ENCODE results near the gene ULK3. TPM values are rescaled to one million over a fixed set of nuclear protein-coding genes. Genes with fewer than 3 reads are reported as not detected.

ULK3 gene
- total RNA-seq, 4 donors from 2014 or later: 53.3 to 113 (median 60.9) TPM

DNA sequence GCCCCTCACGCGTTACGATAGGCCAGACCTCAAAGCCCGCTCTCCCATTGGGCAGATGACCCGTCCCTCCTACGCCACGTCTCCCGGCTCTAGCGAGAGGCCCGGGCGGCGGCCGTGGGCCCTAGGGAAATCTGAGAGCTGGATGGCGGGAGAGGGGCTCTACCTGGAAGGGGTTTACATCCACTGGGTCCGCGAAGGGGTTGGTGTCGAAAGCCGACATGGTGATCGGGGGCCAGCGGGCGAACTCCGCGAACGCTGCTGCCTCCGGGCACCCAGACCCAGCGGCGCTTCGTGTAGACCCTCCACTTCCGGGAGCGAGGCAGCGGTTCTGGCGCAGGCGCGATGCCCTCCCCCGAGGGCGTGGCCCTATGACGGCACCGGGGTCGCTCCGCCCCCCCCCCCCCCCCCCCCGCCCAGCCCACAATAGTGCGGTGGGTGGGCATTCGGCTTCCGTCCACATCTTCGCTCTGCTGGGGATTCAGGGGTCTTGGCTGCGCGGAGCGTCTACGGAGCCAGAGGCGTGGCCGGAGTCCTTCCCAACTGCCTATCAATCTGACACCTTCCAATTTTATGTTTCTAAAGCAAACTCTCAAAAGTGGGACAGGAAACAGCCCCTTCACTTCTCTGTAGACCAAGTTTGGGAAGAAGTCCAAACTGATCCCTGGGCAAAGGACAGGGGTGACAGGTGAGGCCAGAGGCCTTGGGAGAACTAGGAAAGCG is 30.2 kb upstream of the ULK3 start, which contains the start of gene SCAMP2:
Gene SCAMP2 (minus strand): TSS at position 330 of the 720 bp plus-strand sequence. CDS start 110 bp downstream, at position 220.
- peak; percentile 75 for DNase-seq
- Histone ChIP-seq H3K27me3 (no peaks in the 10 kb centered on the region), H3K9me3 (no peaks in the 10 kb centered on the region), H3K27ac (peak within 1 kb of the TSS; percentile 94 to 98 (median 96)), H3K4me1 (peaks cover 32 to 54% (median 48%) of the 10 kb centered on the region in 3 donors), H3K36me3 (peaks cover 0 to under 1% (median 0%) of the 10 kb centered on the region in 3 donors), H3K4me3 (peak within 1 kb of the TSS; percentile 59 to 98 (median 75))
- intact Hi-C loops (cut with DNase I): no loop called here
- 0 to 4% methylated on average over 1 to 5 of the region's 52 CpGs for WGBS, 2 donors
- TF ChIP-seq POLR2A (IDR thresholded peaks at IDR 0.05): peak in 3 of 4 donors; percentile 53 to 85 (median 72)
- TF ChIP-seq, protein P1, sequence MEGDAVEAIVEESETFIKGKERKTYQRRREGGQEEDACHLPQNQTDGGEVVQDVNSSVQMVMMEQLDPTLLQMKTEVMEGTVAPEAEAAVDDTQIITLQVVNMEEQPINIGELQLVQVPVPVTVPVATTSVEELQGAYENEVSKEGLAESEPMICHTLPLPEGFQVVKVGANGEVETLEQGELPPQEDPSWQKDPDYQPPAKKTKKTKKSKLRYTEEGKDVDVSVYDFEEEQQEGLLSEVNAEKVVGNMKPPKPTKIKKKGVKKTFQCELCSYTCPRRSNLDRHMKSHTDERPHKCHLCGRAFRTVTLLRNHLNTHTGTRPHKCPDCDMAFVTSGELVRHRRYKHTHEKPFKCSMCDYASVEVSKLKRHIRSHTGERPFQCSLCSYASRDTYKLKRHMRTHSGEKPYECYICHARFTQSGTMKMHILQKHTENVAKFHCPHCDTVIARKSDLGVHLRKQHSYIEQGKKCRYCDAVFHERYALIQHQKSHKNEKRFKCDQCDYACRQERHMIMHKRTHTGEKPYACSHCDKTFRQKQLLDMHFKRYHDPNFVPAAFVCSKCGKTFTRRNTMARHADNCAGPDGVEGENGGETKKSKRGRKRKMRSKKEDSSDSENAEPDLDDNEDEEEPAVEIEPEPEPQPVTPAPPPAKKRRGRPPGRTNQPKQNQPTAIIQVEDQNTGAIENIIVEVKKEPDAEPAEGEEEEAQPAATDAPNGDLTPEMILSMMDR (IDR thresholded peaks at IDR 0.05): no peak

DNA sequence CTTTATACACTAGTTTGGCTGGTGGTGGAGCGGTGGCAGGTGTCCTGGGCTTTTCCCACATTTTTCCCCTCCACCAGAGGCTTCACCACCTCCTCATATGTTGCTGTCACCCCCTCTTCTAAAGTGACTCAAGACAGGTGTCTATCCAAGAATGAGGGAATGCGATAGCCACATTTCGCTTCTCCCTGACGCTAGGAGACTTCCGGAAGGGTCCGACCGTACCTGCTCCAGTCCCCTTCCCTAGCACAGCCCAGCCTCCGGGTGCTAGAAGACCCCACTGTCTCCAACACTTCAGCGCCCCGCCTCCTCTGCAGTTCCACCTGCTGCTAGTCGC is 29.7 kb upstream of the ULK3 start:
- WGBS, 2 donors: 0% methylated on average over 9 to 11 of the region's 11 CpGs
- intact Hi-C loops (cut with DNase I): no loop called here
- no peaks in the 10 kb centered on the region for H3K9me3 ChIP-seq
- no peaks in the 10 kb centered on the region for H3K27me3 ChIP-seq
- DNase-seq: no peak
- no peak for TF ChIP-seq POLR2A (IDR thresholded peaks at IDR 0.05)
- TF ChIP-seq, protein P1 (IDR thresholded peaks at IDR 0.05): no peak
- H3K4me3 ChIP-seq: peak overlapping the region; percentile 59 to 98 (median 75)
- peaks cover 0 to 4% (median 0%) of the 10 kb centered on the region in 3 donors for H3K36me3 ChIP-seq
- peaks cover 35 to 59% (median 53%) of the 10 kb centered on the region in 3 donors for H3K4me1 ChIP-seq
- peak overlapping the region; percentile 94 to 98 (median 96) for H3K27ac ChIP-seq

- Histone ChIP-seq H3K27me3 (no peaks in the 10 kb centered on the region), H3K27ac (peak overlapping the region; percentile 94 to 98 (median 96)), H3K4me3 (peak overlapping the region in 2 of 4 donors; percentile 6 to 39), H3K36me3 (peaks cover 0 to 4% (median 0%) of the 10 kb centered on the region in 3 donors), H3K9me3 (no peaks in the 10 kb centered on the region), H3K4me1 (peaks cover 53 to 80% (median 72%) of the 10 kb centered on the region in 3 donors)
- intact Hi-C loops (cut with DNase I): no loop called here
- no peak for DNase-seq
- 13% methylated on average over 6 of the region's 6 CpGs for WGBS, 2 donors
- no peak for TF ChIP-seq POLR2A (IDR thresholded peaks at IDR 0.05)
- TF ChIP-seq, protein P1 (IDR thresholded peaks at IDR 0.05): no peak
These were observed 27.7 kb upstream of the ULK3 start for GRCh38 chr15:74870436-74871215.

DNA sequence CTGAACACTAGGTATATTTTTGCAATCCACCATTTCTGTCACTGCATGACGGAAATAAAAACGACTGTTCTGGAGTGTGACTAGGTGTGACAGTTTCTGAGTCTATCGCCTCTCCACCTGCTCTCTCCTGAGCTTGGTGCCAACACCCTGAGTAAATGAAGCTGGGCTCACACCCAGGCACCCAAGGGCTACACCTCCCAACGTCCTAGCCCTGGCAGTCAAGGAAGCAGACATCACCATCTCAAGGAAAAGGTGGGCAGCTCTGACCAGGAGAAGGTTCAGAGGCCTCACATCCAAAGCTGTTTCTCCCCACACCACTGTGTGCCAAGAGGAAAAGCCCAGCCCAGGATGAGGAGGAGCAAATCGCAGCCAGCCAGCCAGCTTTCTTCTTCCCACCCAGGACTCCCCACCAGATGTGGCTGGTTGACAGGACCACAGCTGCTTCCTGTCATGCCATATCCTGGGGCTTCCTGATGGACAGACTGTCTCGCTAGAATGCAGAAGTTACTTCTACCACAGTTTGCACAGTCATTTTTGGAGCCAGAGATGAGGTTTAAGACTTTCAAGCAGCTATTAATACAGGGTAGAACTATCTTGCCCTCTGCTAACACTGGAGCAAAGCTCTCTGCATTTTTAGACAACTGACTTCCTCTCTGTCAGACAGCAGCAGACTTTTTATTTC is 26.9 kb upstream of the ULK3 start:
- peak overlapping the region in 2 of 4 donors; percentile 6 to 39 for H3K4me3 ChIP-seq
- H3K27me3 ChIP-seq: no peaks in the 10 kb centered on the region
- TF ChIP-seq, protein P1 (IDR thresholded peaks at IDR 0.05): no peak
- peak in 2 of 4 donors; percentile 22 to 35 for TF ChIP-seq POLR2A (IDR thresholded peaks at IDR 0.05)
- peaks cover 60 to 87% (median 80%) of the 10 kb centered on the region in 3 donors for H3K4me1 ChIP-seq
- H3K27ac ChIP-seq: peak overlapping the region; percentile 94 to 98 (median 96)
- peak; percentile 22 for DNase-seq
- peaks cover 0 to 4% (median 0%) of the 10 kb centered on the region in 3 donors for H3K36me3 ChIP-seq
- H3K9me3 ChIP-seq: no peaks in the 10 kb centered on the region
- 20 to 29% methylated on average over 4 to 5 of the region's 6 CpGs for WGBS, 2 donors
- intact Hi-C loops (cut with DNase I): no loop called here

Data from esophagus squamous epithelium (tissue), 5 donors.